ENCODE results near the gene SMG5.

- TF ChIP-seq CTCF (IDR thresholded peaks at IDR 0.05), result no peak
- no peak for TF ChIP-seq POLR2A (IDR thresholded peaks at IDR 0.05)
- no peak for TF ChIP-seq POLR2AphosphoS5 (IDR thresholded peaks at IDR 0.05; ENCODE audit: insufficient read depth in 1 of 2, low read depth in 1 of 2)
These were observed 20.6 kb upstream of the SMG5 start for GRCh38 chr1:156303241-156303640.

Data from vagina (tissue), 2 donors.